Activated gamma-delta T cell treated with anti-CD3 and anti-CD28 coated beads, Interleukin-2, amount 50 U/mL, for 16 hours (primary cell): ENCODE data around the gene MOV10.
"Not testable (repeated sequence)": the region's sequence is repeated elsewhere in the genome, so short reads cannot be mapped to it uniquely, and the experiment has no call there.

Experiments used
- DNase-seq: peaks from one replicate; pipeline ENCODE4 v3.0.0-alpha.2; 2020; ENCODE audit warnings: low read depth

Gene MOV10

GRCh38 chr1:112674440-112674985, at the start of gene MOV10:
Gene MOV10, plus strand, starts transcription at chr1:112674659. Its CDS starts 254 bp downstream, at chr1:112674913.
- DNase-seq: peak; percentile 29

- no peak for DNase-seq
These were observed 48.8 kb upstream of the MOV10 start for GRCh38 chr1:112625696-112626095.

GRCh38 chr1:112626193-112626592, 48.3 kb upstream of the MOV10 start:
- DNase-seq: no peak

GRCh38 chr1:112626887-112627286, 47.6 kb upstream of the MOV10 start:
- DNase-seq: no peak

- DNase-seq: no peak
These were observed 45.9 kb upstream of the MOV10 start for GRCh38 chr1:112628516-112628915.

GRCh38 chr1:112629256-112629655, 45.2 kb upstream of the MOV10 start:
- DNase-seq: no peak

- DNase-seq: no peak
These were observed 40.8 kb upstream of the MOV10 start for GRCh38 chr1:112633628-112634027.

- DNase-seq: no peak
These were observed 40.1 kb upstream of the MOV10 start for GRCh38 chr1:112634367-112634766.

GRCh38 chr1:112636056-112636455, 38.4 kb upstream of the MOV10 start:
- DNase-seq: no peak

GRCh38 chr1:112636597-112637253, 37.7 kb upstream of the MOV10 start:
- no peak for DNase-seq

GRCh38 chr1:112637254-112638109, 37.0 kb upstream of the MOV10 start:
- DNase-seq: no peak

GRCh38 chr1:112638110-112638428, 36.4 kb upstream of the MOV10 start:
- no peak for DNase-seq

GRCh38 chr1:112640437-112640836, 34.0 kb upstream of the MOV10 start:
- not testable (repeated sequence) for DNase-seq

GRCh38 chr1:112643080-112643479, 31.4 kb upstream of the MOV10 start:
- no peak for DNase-seq

GRCh38 chr1:112646225-112646624, 28.2 kb upstream of the MOV10 start:
- DNase-seq: no peak

- DNase-seq: no peak
These were observed 23.3 kb upstream of the MOV10 start for GRCh38 chr1:112651205-112651604.

- DNase-seq: no peak
These were observed 8.6 kb upstream of the MOV10 start for GRCh38 chr1:112665857-112666256.

- DNase-seq: no peak
These were observed 7.5 kb upstream of the MOV10 start for GRCh38 chr1:112666946-112667345.

- DNase-seq: no peak
These were observed 2.5 kb upstream of the MOV10 start for GRCh38 chr1:112672009-112672408.

GRCh38 chr1:112672842-112673241, 1.6 kb upstream of the MOV10 start:
- DNase-seq: no peak

GRCh38 chr1:112673592-112674439, 643 bp upstream of the MOV10 start:
- DNase-seq: no peak

GRCh38 chr1:112674986-112675727, 698 bp downstream of the MOV10 start:
- peak; percentile 16 for DNase-seq
